BE2C (cell line): ENCODE data around the gene YY1AP1.
"Not testable (repeated sequence)": the region's sequence is repeated elsewhere in the genome, so short reads cannot be mapped to it uniquely, and the experiment has no call there.

Experiments
- DNase-seq: peaks from one replicate; pipeline ENCODE4 v3.0.0-alpha.2; 2020
- H3K27me3 ChIP-seq: fragments of 250-450 bp; sonication (Bioruptor Pico); 2 replicates; pipeline ENCODE4 v1.5.1; 2020; ENCODE audit warnings: mild to moderate bottlenecking
- H3K36me3 ChIP-seq: fragments of 250-450 bp; sonication (Bioruptor Pico); 2 replicates; pipeline ENCODE4 v1.5.1; 2020; ENCODE audit warnings: mild to moderate bottlenecking
- H3K4me1 ChIP-seq: fragments of 250-450 bp; sonication (Bioruptor Pico); 2 replicates; pipeline ENCODE4 v1.5.1; 2020
- H3K4me3 ChIP-seq: 2 replicates; pipeline ENCODE4 v1.5.1; 2011; ENCODE audit warnings: low read depth, low read length
- H3K9me3 ChIP-seq: fragments of 250-450 bp; sonication (Bioruptor Pico); 2 replicates; pipeline ENCODE4 v1.5.1; 2020
- CTCF ChIP-seq: IDR thresholded peaks from 2 replicates; pipeline ENCODE4 v1.5.1; 2012; ENCODE audit warnings: mild to moderate bottlenecking, low read depth, low read length

The YY1AP1 gene

GRCh38 chr1:155706139-155706538 is 17.6 kb upstream of the YY1AP1 start:
- Histone ChIP-seq H3K4me3 (no peak overlapping the region), H3K27me3 (no peaks in the 10 kb centered on the region), H3K4me1 (no peaks in the 10 kb centered on the region), H3K36me3 (peaks cover 21% of the 10 kb centered on the region), H3K9me3 (no peaks in the 10 kb centered on the region)
- no peak for DNase-seq
- TF ChIP-seq CTCF, result no peak

- H3K36me3 ChIP-seq, result peaks cover 16% of the 10 kb centered on the region
- not testable (repeated sequence) for DNase-seq, H3K9me3 ChIP-seq, H3K4me1 ChIP-seq, H3K27me3 ChIP-seq, H3K4me3 ChIP-seq
These were observed 15.8 kb upstream of the YY1AP1 start for GRCh38 chr1:155704414-155704813.

GRCh38 chr1:155703216-155703615 is 14.6 kb upstream of the YY1AP1 start:
- peaks cover 9% of the 10 kb centered on the region for H3K36me3 ChIP-seq
- no peak for DNase-seq
- TF ChIP-seq CTCF, result no peak

GRCh38 chr1:155701675-155702074 is 13.1 kb upstream of the YY1AP1 start:
- H3K27me3 ChIP-seq, H3K36me3 ChIP-seq, DNase-seq, H3K4me1 ChIP-seq, H3K9me3 ChIP-seq, H3K4me3 ChIP-seq: not testable (repeated sequence)

More at GRCh38 chr1:155703216-155703615, 14.6 kb upstream of the YY1AP1 start:
- Histone ChIP-seq H3K4me3 (no peak overlapping the region), H3K27me3 (no peaks in the 10 kb centered on the region), H3K4me1 (no peaks in the 10 kb centered on the region), H3K9me3 (no peaks in the 10 kb centered on the region)

- H3K27me3 ChIP-seq, H3K9me3 ChIP-seq, H3K36me3 ChIP-seq, H3K4me3 ChIP-seq, DNase-seq, H3K4me1 ChIP-seq: not testable (repeated sequence)
These were observed 10.5 kb upstream of the YY1AP1 start for GRCh38 chr1:155699062-155699461.

- Histone ChIP-seq H3K9me3 (no peaks in the 10 kb centered on the region), H3K4me3 (no peak overlapping the region), H3K36me3 (peaks cover 9% of the 10 kb centered on the region), H3K4me1 (no peaks in the 10 kb centered on the region), H3K27me3 (no peaks in the 10 kb centered on the region)
- TF ChIP-seq CTCF, result no peak
- no peak for DNase-seq
These were observed 9.9 kb upstream of the YY1AP1 start for GRCh38 chr1:155698382-155699038.

- not testable (repeated sequence) for H3K4me3 ChIP-seq, H3K4me1 ChIP-seq, H3K27me3 ChIP-seq, H3K9me3 ChIP-seq, H3K36me3 ChIP-seq
- DNase-seq, result peak; percentile 19
These were observed 9.0 kb upstream of the YY1AP1 start for GRCh38 chr1:155697616-155698015.

- DNase-seq, result no peak
These were observed 8.5 kb upstream of the YY1AP1 start for GRCh38 chr1:155697046-155697445.

More at GRCh38 chr1:155697046-155697445, 8.5 kb upstream of the YY1AP1 start:
- Histone ChIP-seq H3K4me3 (no peak overlapping the region), H3K27me3 (no peaks in the 10 kb centered on the region), H3K4me1 (no peaks in the 10 kb centered on the region), H3K36me3 (no peaks in the 10 kb centered on the region), H3K9me3 (no peaks in the 10 kb centered on the region)
- no peak for TF ChIP-seq CTCF
